CD4-positive, alpha-beta T cell (primary cell): ENCODE data around the gene EID2B. TPM values are rescaled to one million over a fixed set of nuclear protein-coding genes. Genes with fewer than 3 reads are reported as not detected.

Source experiments
- ATAC-seq: fragments of 200-7000 bp; cut with Tn5 transposase; one replicate; pipeline ENCODE4 v1.10.0; 2022; ENCODE audit warnings: mild to moderate bottlenecking; ENCODE audit not compliant: poor library complexity
- CTCF ChIA-PET: fragments of 350-600 bp; sonication (Branson Sonifier 250); formaldehyde crosslinking; loops from one replicate; lab custom pipeline; 2021; ENCODE audit warnings: antibody characterized with exemption, inconsistent platforms; lab: Charles Lee
- POLR2A ChIA-PET: fragments of 350-600 bp; sonication (Branson Sonifier 250); formaldehyde crosslinking; loops from one replicate; lab custom pipeline; 2021; ENCODE audit warnings: antibody characterized with exemption, inconsistent platforms; lab: Charles Lee
- DNase-seq, 14 experiments: peaks; one replicate each; pipeline ENCODE4 v3.0.0-alpha.2; 2013 to 2020; ENCODE audit warnings: mixed read lengths in 2 of 14
- H3K27ac ChIP-seq, 2 donors: one replicate each; pipeline versions ENCODE4 v1.5.1 to v1.7.0; 2013; ENCODE audit warnings: low read length in 2 of 2, low read depth in 1 of 2, mild to moderate bottlenecking in 1 of 2
- H3K27me3 ChIP-seq, 2 experiments: 1 replicate in 1 of 2; 2 replicates in 1 of 2; pipeline versions ENCODE4 v1.6.1 to v1.7.0; 2013; ENCODE audit warnings: low read length in 2 of 2, control low read depth in 1 of 2, mild to moderate bottlenecking in 1 of 2, moderate library complexity in 1 of 2; ENCODE audit not compliant: insufficient read depth in 2 of 2, control insufficient read depth in 1 of 2
- H3K36me3 ChIP-seq: one replicate; pipeline ENCODE4 v1.6.1; 2013; ENCODE audit warnings: low read length, control low read depth; ENCODE audit not compliant: insufficient read depth
- H3K4me1 ChIP-seq: one replicate; pipeline ENCODE4 v1.6.1; 2013; ENCODE audit warnings: low read length, control low read depth; ENCODE audit not compliant: insufficient read depth
- H3K4me3 ChIP-seq: one replicate; pipeline ENCODE4 v1.5.1; 2013; ENCODE audit warnings: mild to moderate bottlenecking, low read length, moderate library complexity
- H3K9me3 ChIP-seq, 2 experiments: 1 replicate in 1 of 2; 2 replicates in 1 of 2; pipeline versions ENCODE4 v1.6.1 to v1.7.0; 2013; ENCODE audit warnings: low read length in 2 of 2, mild to moderate bottlenecking in 2 of 2, control low read depth in 1 of 2, moderate library complexity in 1 of 2; ENCODE audit not compliant: control insufficient read depth in 1 of 2, insufficient read depth in 1 of 2
- H3K27ac Mint-ChIP-seq: one replicate; pipeline ENCODE4 v1.8.0; 2020; ENCODE audit warnings: mixed read lengths
- H3K27me3 Mint-ChIP-seq: one replicate; pipeline ENCODE4 v1.8.0; 2021; ENCODE audit warnings: mixed read lengths
- H3K36me3 Mint-ChIP-seq: one replicate; pipeline ENCODE4 v1.8.0; 2021; ENCODE audit warnings: low read depth, mixed read lengths
- H3K4me1 Mint-ChIP-seq: one replicate; pipeline ENCODE4 v1.8.0; 2021; ENCODE audit warnings: low read depth, mixed read lengths
- H3K4me3 Mint-ChIP-seq: one replicate; pipeline ENCODE4 v1.8.0; 2020; ENCODE audit warnings: mild to moderate bottlenecking, mixed read lengths
- H3K9me3 Mint-ChIP-seq: one replicate; pipeline ENCODE4 v1.8.0; 2020; ENCODE audit warnings: mixed read lengths
- CTCF ChIP-seq: fragments of 200-600 bp; IDR thresholded peaks from one replicate; pipeline ENCODE4 v1.8.0; 2022; ENCODE audit warnings: antibody characterized with exemption, mild to moderate bottlenecking
- intact Hi-C, 2 experiments: fragments of 100-400 bp; cut with DNase I in 1 of 2; cut with micrococcal nuclease in 1 of 2; formaldehyde crosslinking; loops; one replicate each; pipeline versions ENCODE4 v1.15.1 to v1.9.0; 2023 to 2025; cut with DNase I, micrococcal nuclease
- total RNA-seq, 174 experiments: library from RNA in 2 of 174; stranded (reverse) in 2 of 174; gene quantifications; one replicate each; pipeline ENCODE4 v1.2.3 and lab custom pipeline; 2021 to 2026

EID2B gene
- total RNA-seq, 2 experiments from 2014 or later, result 5.0 to 5.1 TPM

DNA sequence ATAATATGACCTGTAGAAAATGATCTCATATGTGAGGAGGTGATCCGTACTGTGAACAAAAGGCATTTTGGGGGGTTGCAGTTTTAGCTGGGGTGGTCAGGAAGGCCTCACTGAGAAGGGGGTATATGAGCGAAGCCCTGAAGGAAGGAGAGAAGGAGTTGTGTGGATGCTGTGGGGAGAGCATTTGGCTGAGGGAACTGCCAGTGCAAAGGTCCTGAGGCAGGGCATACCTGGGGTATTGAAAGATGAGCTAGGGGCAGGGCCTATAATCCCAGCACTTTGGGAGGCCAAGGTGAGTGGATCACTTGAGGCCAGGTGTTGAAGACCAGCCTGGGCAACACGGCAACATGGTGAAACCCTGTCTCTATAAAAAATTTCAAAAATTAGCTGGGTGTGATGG is 15.2 kb downstream of the EID2B start:
- peaks cover 19% of the 10 kb centered on the region for H3K4me1 Mint-ChIP-seq
- Histone ChIP-seq H3K9me3 (peaks cover 0 to 20% of the 10 kb centered on the region in 2 experiments), H3K4me3 (no peak overlapping the region), H3K27me3 (peaks cover 37 to 39% of the 10 kb centered on the region in 2 experiments), H3K4me1 (peaks cover 19% of the 10 kb centered on the region), H3K27ac (no peak overlapping the region), H3K36me3 (no peaks in the 10 kb centered on the region)
- peak overlapping the region; percentile 54 for H3K4me3 Mint-ChIP-seq
- ATAC-seq, result no peak
- ChIA-PET POLR2A (no interaction called here), CTCF (no interaction called here)
- no peaks in the 10 kb centered on the region for H3K36me3 Mint-ChIP-seq
- H3K27me3 Mint-ChIP-seq, result peaks cover 51% of the 10 kb centered on the region
- no peaks in the 10 kb centered on the region for H3K9me3 Mint-ChIP-seq
- DNase-seq, result no peak
- TF ChIP-seq CTCF, result no peak
- no peak overlapping the region for H3K27ac Mint-ChIP-seq
- intact Hi-C loops, result no loop called here

DNA sequence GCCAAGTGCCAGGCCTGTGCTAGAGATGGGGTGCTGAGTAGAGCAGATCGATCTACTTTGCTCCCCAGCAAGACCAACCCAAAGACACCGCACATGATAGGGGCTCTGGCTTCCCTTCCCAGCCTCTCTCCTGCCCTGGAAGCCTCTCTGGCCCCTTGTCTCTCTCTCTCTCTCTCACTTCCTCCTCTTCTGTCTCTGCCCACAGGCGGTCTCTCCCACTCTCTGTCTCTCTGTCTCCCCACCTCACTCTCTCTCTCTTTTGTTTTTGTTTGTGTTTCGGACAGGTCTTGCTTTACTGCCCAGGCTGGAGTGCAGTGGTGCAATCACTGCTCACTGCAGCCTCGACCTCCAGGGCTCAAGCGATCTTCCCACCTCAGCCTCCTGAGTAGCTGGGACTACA is 16.4 kb downstream of the EID2B start:
- H3K27ac ChIP-seq, result no peak overlapping the region
- H3K36me3 ChIP-seq, result no peaks in the 10 kb centered on the region
- ATAC-seq, result no peak
- ChIA-PET CTCF (interaction anchor here (4.1 kb wide), 1 partner anchor 13 kb away, joined by 18 read pairs; no protein-coding TSS in a partner anchor), POLR2A (interaction anchor here (1.0 kb wide), 1 partner anchor 71 kb away, joined by 3 read pairs; the partner anchor contains the start of gene SUPT5H)
- H3K9me3 ChIP-seq, result peaks cover 0 to 20% of the 10 kb centered on the region in 2 experiments
- no peak overlapping the region for H3K4me3 ChIP-seq
- H3K9me3 Mint-ChIP-seq, result no peaks in the 10 kb centered on the region
- no peak for DNase-seq
- peaks cover 19% of the 10 kb centered on the region for H3K4me1 Mint-ChIP-seq
- H3K27me3 Mint-ChIP-seq, result peaks cover 60% of the 10 kb centered on the region
- intact Hi-C loops, result no loop called here
- peaks cover 19% of the 10 kb centered on the region for H3K4me1 ChIP-seq
- no peaks in the 10 kb centered on the region for H3K36me3 Mint-ChIP-seq
- TF ChIP-seq CTCF, result no peak
- no peak overlapping the region for H3K27ac Mint-ChIP-seq
- H3K27me3 ChIP-seq, result peaks cover 41 to 45% of the 10 kb centered on the region in 2 experiments
- peak overlapping the region; percentile 81 for H3K4me3 Mint-ChIP-seq

DNA sequence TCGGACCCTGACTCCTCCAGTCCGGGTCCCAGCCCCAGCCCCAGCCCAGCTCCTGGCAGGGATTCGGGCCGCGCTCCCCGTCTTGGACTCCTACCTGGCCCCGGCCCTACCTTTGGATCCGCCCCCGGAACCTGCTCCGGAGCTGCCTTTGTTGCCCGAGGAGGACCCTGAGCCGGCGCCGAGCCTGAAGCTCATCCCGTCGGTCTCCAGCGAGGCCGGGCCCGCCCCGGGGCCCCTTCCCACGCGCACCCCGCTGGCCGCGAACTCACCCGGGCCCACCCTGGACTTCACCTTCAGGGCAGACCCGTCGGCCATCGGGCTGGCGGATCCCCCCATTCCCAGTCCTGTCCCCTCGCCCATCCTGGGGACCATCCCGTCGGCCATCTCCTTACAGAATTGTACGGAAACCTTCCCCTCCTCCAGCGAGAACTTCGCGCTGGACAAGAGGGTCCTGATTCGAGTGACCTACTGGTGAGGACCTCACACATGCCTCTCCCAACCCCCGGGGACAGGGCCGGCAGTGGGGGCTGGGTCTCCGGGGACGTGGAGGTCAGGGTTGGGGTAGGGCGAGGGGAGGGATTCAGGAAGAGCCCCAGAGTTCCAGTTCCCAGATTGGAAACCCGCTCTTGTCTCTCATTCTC is 17.0 kb downstream of the EID2B start:
- peak overlapping the region; percentile 81 for H3K4me3 Mint-ChIP-seq
- DNase-seq, result peak in 3 of 14 experiments; percentile 39 to 41 (median 40)
- TF ChIP-seq CTCF, result no peak
- no peaks in the 10 kb centered on the region for H3K9me3 Mint-ChIP-seq
- peaks cover 61% of the 10 kb centered on the region for H3K27me3 Mint-ChIP-seq
- ChIA-PET POLR2A (interaction anchor here (1.0 to 1.1 kb wide), 2 partner anchors 17 to 70 kb away, joined by 3 read pairs; partner anchors contain the start of genes EID2B and SUPT5H), CTCF (interaction anchor here (1.3 to 4.1 kb wide), 2 partner anchors 13 to 17 kb away, joined by 4 to 18 read pairs; partner anchors contain the start of gene EID2B)
- no peak overlapping the region for H3K27ac ChIP-seq
- H3K36me3 Mint-ChIP-seq, result no peaks in the 10 kb centered on the region
- peak; percentile 62 for ATAC-seq
- H3K27me3 ChIP-seq, result peaks cover 41 to 45% of the 10 kb centered on the region in 2 experiments
- H3K4me1 ChIP-seq, result peaks cover 19% of the 10 kb centered on the region
- H3K4me3 ChIP-seq, result peak overlapping the region; percentile 45
- H3K4me1 Mint-ChIP-seq, result peaks cover 19% of the 10 kb centered on the region
- H3K9me3 ChIP-seq, result peaks cover 0 to 20% of the 10 kb centered on the region in 2 experiments
- H3K27ac Mint-ChIP-seq, result no peak overlapping the region
- intact Hi-C loops, result no loop called here
- no peaks in the 10 kb centered on the region for H3K36me3 ChIP-seq
